Placental epithelial cell (primary cell): ENCODE measurements around the gene EFCAB5. TPM values are rescaled to one million over a fixed set of nuclear protein-coding genes. Genes with fewer than 3 reads are reported as not detected.

ENCODE experiments used
- small RNA-seq: library from RNA; depleted of rRNA; stranded (forward); fragments of <200 nt; gene quantifications from one replicate; pipeline ENCODE3, GENCODE V24; 2012
- total RNA-seq: library from RNA; depleted of rRNA; stranded (reverse); fragments of >200 nt; gene quantifications from 2 replicates; pipeline ENCODE4 v1.2.3, GENCODE V29; 2012

The EFCAB5 gene
- 0.11 TPM in 1 of 2 replicates, not detected in the other for total RNA-seq

GRCh38 chr17:29941334-29941733 is at the start of gene EFCAB5:
TSS of gene EFCAB5 (plus strand) at chr17:29941634. CDS start at chr17:29941797, 163 bp downstream.

GRCh38 chr17:29929533-29930408 is 11.7 kb upstream of the EFCAB5 start, which contains the start of gene SSH2:
TSS of gene SSH2 (minus strand) at chr17:29930228. CDS start at chr17:29930000, 228 bp downstream.

GRCh38 chr17:30116661-30117551 is 175.5 kb downstream of the EFCAB5 start, which contains the start of gene NSRP1:
TSS of gene NSRP1 (plus strand) at chr17:30116816. CDS start at chr17:30116844, 28 bp downstream.

Small RNA genes within 50 kb of the gene (small RNA-seq; reads per million reads assigned to genes)
- gene AC104984.5 (not detected), gene RNY4P13 (not detected)

Other genes starting within 250 kb of the EFCAB5 start
- gene SSH2, start 11.4 kb upstream of the EFCAB5 start, total RNA-seq, result 22.0 and 29.5 TPM in 2 replicates
- gene NSRP1, start 175.2 kb downstream of the EFCAB5 start, total RNA-seq, result 4.4 and 8.2 TPM in 2 replicates